ENCODE data around the gene BTF3L4.

- TF ChIP-seq CTCF (IDR thresholded peaks at IDR 0.05; ENCODE audit: insufficient read depth, low read length, poor library complexity, severe bottlenecking) (no peak), EZH2phosphoT487 (conservative IDR thresholded peaks at IDR 0.05; ENCODE audit: low read length) (no peak)
These were observed at the start of gene BTF3L4 for GRCh38 chr1:52056163-52056936.
